HG02759 (cell line): ENCODE data around the gene KRTAP10-11.
"Not testable (repeated sequence)": the region's sequence is repeated elsewhere in the genome, so short reads cannot be mapped to it uniquely, and the experiment has no call there.

Experiments used
- ATAC-seq: cut with Tn5 transposase; IDR thresholded peaks from one replicate; pipeline ENCODE4 v1.9.1; 2021; ENCODE audit warnings: mild to moderate bottlenecking, moderate library complexity; ENCODE audit not compliant: unreplicated experiment

The KRTAP10-11 gene

GRCh38 chr21:44614961-44615391, 31.2 kb upstream of the KRTAP10-11 start:
- no peak for ATAC-seq

- no peak for ATAC-seq
Measured at GRCh38 chr21:44615466-44615865, 30.7 kb upstream of the KRTAP10-11 start.

- no peak for ATAC-seq
Measured at GRCh38 chr21:44615911-44616590, 30.2 kb upstream of the KRTAP10-11 start.

- ATAC-seq: no peak
Measured at GRCh38 chr21:44616591-44616926, 29.7 kb upstream of the KRTAP10-11 start.

- no peak for ATAC-seq
Measured at GRCh38 chr21:44617071-44617501, 29.1 kb upstream of the KRTAP10-11 start.

GRCh38 chr21:44618504-44618903, 27.7 kb upstream of the KRTAP10-11 start:
- ATAC-seq: no peak

- no peak for ATAC-seq
Measured at GRCh38 chr21:44618909-44619308, 27.3 kb upstream of the KRTAP10-11 start.

- ATAC-seq: no peak
Measured at GRCh38 chr21:44619886-44620285, 26.3 kb upstream of the KRTAP10-11 start.

GRCh38 chr21:44623575-44623974, 22.6 kb upstream of the KRTAP10-11 start:
- no peak for ATAC-seq

GRCh38 chr21:44625756-44626155, 20.5 kb upstream of the KRTAP10-11 start:
- ATAC-seq: no peak

- ATAC-seq: no peak
Measured at GRCh38 chr21:44626262-44626661, 20.0 kb upstream of the KRTAP10-11 start.

GRCh38 chr21:44626673-44627143, 19.5 kb upstream of the KRTAP10-11 start, which contains the start of gene KRTAP10-9:
Gene KRTAP10-9, plus strand, starts transcription at chr21:44627093. Its CDS starts 79 bp downstream, at chr21:44627172.
- no peak for ATAC-seq

GRCh38 chr21:44627181-44627822, 18.9 kb upstream of the KRTAP10-11 start:
- not testable (repeated sequence) for ATAC-seq

- not testable (repeated sequence) for ATAC-seq
Measured at GRCh38 chr21:44627831-44628233, 18.4 kb upstream of the KRTAP10-11 start.

- no peak for ATAC-seq
Measured at GRCh38 chr21:44628707-44629391, 17.4 kb upstream of the KRTAP10-11 start.

GRCh38 chr21:44630440-44630839, 15.8 kb upstream of the KRTAP10-11 start:
- ATAC-seq: no peak

- no peak for ATAC-seq
Measured at GRCh38 chr21:44632067-44632466, 14.1 kb upstream of the KRTAP10-11 start.

- ATAC-seq: no peak
Measured at GRCh38 chr21:44636209-44637017, 9.8 kb upstream of the KRTAP10-11 start.

- no peak for ATAC-seq
Measured at GRCh38 chr21:44637018-44637850, 9.0 kb upstream of the KRTAP10-11 start, which contains the start of gene KRTAP10-10. Gene KRTAP10-10, plus strand, starts transcription at chr21:44637356. Its CDS starts 62 bp downstream, at chr21:44637418.

GRCh38 chr21:44637851-44638348, 8.3 kb upstream of the KRTAP10-11 start:
- ATAC-seq: not testable (repeated sequence)
